NCI-H1048 (cell line): Measurements from ENCODE around the gene DUS3L.
"Not testable (repeated sequence)": the region's sequence is repeated elsewhere in the genome, so short reads cannot be mapped to it uniquely, and the experiment has no call there.

Experiments
- DNase-seq: peaks from one replicate; lab custom pipeline; 2025; lab: John Stamatoyannopoulos, UW

Gene DUS3L

GRCh38 chr19:5800361-5801270, 9.7 kb upstream of the DUS3L start:
- no peak for DNase-seq

DNA sequence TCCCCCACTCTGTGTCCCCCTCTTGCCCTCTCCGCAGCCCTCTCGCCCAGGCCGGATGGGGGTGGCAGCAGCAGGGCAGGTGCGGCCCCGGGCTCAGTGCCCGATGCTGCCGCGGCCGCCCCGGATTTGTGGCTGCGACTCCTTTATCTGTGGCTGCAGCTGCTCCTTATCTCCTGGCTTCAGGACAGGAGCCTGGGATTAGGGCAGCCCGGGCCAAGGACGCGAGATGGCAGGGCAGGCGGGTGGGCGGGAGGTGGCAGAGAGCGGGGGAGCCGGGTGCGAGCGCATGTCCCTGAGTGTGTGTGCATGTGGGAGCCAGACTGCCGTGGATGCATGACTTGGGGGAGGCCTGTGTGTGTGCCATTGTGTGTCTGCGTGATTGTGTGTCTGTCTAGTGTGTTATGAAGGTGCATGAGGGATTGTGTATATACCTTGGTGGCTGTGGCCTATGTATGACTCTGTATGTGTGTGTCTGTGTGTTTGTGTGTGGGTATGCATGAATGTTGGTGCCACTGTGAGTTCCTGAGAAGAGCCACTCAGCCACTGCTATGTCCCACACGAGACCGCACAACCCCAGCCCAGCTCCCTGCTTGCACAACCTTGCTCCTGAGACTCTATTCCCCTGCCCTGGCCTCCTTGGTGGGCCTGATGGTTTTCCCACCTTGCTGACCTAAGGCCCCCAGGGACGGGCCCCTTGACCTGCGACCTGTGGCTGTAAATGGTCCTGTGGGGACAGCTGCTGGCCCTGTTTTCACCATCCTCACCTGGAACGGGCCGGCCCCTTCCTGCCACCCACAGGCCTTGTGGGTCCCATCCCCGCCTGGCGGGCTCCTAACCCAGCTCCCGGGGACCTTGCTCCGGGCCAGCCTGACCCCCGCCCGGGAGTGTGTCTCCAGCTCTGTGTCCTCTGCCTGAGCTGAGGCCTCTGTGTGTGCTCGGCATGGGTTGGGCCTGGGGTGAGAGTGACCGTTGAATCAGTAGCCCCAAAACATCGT, 8.6 kb upstream of the DUS3L start:
- DNase-seq = no peak

- DNase-seq = no peak
Measured at GRCh38 chr19:5798244-5798643, 7.3 kb upstream of the DUS3L start.

DNA sequence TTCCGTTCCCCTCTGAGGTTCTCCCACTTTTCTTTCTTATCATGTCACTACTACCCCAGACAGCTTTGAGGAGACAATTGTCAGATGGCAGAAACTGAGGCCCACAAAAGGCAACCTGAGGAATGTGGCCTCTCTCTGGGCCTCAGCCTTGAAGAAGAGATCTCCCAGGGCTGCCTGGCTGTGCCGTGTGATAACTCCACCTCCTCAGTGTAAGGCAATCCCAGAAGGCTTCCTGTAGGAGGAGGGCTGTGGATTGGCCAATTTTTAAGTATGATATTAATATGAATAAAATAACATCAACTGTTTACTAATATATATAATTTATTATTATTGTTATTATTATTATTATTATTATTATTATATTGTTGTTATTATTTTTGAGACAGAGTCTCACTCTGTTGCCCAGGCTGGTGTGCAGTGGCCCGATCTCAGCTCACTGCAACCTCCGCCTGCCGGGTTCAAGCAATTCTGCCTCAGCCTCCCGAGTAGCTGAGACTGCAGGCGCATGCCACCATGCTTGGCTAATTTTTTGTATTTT, 4.5 kb upstream of the DUS3L start:
- no peak for DNase-seq

GRCh38 chr19:5793188-5793587, 2.2 kb upstream of the DUS3L start:
- no peak for DNase-seq

- no peak for DNase-seq
Measured at GRCh38 chr19:5792224-5792623, 1.3 kb upstream of the DUS3L start.

DNA sequence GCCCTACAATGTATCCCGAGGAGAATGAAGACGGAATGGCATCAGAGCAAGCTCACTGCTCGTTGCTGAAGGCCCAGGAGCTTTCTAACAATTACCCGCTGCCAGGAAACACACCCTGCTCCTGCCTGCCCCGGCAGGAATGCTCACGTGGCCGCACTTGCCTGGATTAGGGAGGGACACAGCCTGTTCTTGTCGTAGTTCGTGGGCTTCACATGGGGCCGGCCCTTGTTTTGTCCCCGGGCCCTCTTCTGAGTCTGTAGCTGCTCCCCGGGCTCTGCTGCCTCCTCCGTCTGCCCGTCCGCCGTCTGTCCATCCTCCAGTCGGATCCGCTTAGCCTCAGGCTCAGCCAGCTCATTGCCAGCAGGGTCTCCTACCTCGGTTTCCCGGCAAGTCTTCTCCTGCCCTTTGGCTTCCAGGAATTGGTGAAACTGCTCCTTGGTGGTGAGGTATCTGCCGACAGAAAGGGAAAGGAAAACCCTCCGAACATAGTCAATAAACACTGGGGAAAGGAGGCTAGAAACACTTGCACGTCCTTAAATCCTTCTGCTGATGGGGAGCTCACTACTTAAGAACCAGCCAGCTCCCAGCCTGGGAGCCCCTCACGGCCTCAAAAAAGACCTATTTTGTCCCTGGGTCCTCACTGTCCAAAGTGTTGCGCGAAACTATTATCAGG, 941 bp downstream of the DUS3L start:
- no peak for DNase-seq

GRCh38 chr19:5789351-5789761, 1.6 kb downstream of the DUS3L start:
- DNase-seq = no peak

DNA sequence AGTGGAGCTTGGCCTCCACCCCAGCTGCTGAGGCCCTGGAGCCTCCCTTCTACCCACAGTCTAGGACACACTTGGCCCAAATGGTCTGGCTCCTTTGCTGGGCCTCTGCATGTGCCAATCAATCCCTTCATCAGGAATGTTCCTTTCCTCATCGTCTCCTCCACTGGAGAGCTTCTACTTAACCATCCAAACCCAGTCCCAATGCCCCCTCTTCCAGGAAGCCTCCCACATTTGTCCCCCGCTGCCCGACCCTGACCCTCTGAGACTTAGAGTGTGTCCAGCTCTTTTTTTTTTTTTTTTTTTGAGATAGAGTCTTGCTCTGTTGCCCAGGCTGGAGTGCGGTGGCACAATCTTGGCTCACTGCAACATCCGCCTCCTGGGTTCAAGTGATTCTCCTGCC, 2.5 kb downstream of the DUS3L start:
- DNase-seq = no peak

GRCh38 chr19:5787409-5788182, 3.4 kb downstream of the DUS3L start:
- no peak for DNase-seq

DNA sequence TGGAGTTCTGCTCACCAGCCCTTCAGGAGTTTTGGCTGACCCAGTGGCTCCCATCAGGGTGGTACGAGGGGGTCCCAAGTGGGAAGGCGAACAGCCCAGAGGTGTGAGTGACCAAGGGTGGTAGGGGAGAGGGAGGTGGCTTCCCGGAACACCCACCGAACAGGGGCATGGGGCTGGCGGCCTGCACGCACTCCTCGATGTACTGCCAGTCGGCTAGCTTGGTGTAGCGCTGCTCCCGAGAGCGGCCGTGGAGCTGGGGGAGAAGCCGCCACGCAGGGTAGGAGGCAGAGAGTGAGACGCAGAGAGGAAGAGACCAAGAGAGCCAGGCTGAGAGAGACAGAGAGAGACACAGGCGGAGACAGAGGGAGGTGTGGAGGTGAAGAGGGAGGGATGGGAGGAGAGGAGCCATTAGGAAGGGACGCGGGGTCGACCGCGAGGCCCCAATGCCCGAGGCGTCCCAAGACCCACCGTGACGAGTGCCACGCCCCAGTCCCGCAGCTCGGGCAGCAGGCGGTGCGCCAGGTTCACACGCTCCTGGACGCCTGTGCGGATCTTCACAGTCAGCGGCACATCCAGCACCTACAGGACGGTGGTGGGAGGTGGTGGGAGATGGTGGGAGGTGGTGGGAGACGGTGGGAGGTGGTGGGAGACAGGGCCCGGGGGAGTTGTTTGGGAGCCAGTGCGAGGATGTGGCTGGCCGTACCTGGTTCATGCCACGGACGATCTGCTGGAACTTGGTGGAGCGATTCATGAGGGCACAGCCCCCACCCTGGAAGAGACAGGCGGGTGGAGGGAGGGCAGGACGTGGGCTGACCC, 4.2 kb downstream of the DUS3L start:
- no peak for DNase-seq

- DNase-seq = no peak
Measured at GRCh38 chr19:5785423-5785822, 5.5 kb downstream of the DUS3L start.

- no peak for DNase-seq
Measured at GRCh38 chr19:5784581-5785147, 6.3 kb downstream of the DUS3L start, which contains the start of gene PRR22. PRR22 (minus strand) TSS chr19:5784746; CDS start chr19:5784660, 86 bp downstream.

DNA sequence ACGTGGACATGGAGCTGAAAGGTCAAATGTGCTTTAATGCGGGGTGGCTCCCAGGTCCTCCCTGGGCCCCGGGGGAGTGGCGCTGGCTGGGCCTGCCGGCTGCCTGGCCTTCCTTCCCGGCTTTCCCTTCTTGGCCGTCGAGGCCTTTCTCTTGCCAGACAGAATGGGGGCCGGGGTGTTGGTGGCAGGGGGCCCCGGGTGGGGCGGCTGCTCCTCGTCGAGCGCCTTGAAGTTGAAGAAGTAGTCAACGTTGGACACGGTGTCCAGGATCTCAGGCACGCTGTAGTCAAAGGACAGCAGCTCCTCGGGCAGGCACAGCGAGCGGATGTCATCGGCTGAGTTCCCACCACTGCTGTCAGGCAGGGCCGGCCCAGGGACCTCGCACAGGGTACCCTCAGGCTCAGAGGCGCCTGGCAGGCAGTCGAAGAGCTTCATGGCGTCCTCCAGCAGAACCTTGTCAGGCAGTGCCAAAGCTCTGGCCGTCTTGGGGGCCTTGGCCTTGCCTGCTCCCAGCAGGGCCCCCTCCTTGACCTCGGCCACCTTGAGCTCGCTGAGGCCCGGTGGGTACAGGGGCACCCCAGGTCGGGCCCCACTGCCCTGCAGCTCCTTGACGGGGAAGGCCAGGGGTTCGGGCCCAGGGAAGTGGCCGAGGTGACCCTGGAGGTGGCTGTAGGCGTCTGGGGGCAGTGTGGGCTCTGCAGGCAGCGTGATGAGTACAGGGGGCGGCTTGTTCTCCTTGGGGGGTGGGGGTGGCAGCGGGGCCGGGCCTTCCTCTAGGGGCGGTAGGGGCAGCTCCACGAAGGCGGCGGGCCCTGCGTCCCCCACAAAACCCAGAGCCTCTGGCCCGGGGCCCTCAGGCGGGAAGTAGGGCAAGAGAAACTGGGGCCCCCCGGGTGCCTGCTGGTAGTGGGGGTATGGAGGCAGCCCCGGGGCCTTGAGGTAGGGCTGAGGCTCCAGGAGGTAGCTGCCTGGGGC, 7.7 kb downstream of the DUS3L start:
- DNase-seq = no peak

GRCh38 chr19:5782322-5782721, 8.6 kb downstream of the DUS3L start:
- no peak for DNase-seq

DNA sequence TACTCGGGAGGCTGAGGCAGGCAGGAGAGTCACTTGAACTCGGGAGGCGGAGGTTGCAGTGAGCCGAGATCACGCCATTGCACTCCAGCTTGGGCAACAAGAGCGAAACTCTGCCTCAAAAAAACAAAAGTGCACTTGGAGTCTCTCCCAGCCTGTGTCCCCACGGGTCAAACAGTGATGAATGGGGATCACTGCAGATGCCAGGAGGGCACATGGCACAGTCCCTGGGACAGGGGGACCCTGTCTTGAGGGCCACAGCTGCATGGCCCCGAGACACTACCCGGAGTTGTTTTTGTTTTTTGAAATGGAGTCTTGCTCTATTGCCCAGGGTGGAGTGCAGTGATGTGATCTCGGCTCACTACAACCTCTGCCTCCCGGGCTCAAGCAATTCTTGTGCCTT, 10.0 kb downstream of the DUS3L start:
- DNase-seq = not testable (repeated sequence)

- no peak for DNase-seq
Measured at GRCh38 chr19:5778402-5778801, 12.6 kb downstream of the DUS3L start.

GRCh38 chr19:5775668-5776309, 15.2 kb downstream of the DUS3L start:
- no peak for DNase-seq
